ENCODE measurements around the gene UBTF.

GRCh38 chr17:44219108-44219615 is 313 bp downstream of the UBTF start:
- no peak for TF ChIP-seq ESRRA (CRISPR knock-in tag; IDR thresholded peaks at IDR 0.05; ENCODE audit: borderline replicate concordance)
- TF ChIP-seq CTCF (IDR thresholded peaks at IDR 0.05), result peak; percentile 33; the same call in 1 of the 2 replicates
- no peak for TF ChIP-seq GTF2I (CRISPR knock-in tag; conservative IDR thresholded peaks at IDR 0.05)
- TF ChIP-seq ZNF121 (CRISPR knock-in tag; IDR thresholded peaks at IDR 0.05), result no peak
- TF ChIP-seq TEAD1 (CRISPR knock-in tag; IDR thresholded peaks at IDR 0.05), result no peak
- no peak for TF ChIP-seq CREB1 (CRISPR knock-in tag; IDR thresholded peaks at IDR 0.05)
- TF ChIP-seq ATF1 (CRISPR knock-in tag; IDR thresholded peaks at IDR 0.05), result no peak
